ENCODE data around the gene KNG1.

Gene KNG1

GRCh38 chr3:186772701-186773417, 55.7 kb downstream of the KNG1 start:
- peak; percentile 43 to 47 for DNase-seq (ENCODE audit: low read depth in 2 of 2)

DNA sequence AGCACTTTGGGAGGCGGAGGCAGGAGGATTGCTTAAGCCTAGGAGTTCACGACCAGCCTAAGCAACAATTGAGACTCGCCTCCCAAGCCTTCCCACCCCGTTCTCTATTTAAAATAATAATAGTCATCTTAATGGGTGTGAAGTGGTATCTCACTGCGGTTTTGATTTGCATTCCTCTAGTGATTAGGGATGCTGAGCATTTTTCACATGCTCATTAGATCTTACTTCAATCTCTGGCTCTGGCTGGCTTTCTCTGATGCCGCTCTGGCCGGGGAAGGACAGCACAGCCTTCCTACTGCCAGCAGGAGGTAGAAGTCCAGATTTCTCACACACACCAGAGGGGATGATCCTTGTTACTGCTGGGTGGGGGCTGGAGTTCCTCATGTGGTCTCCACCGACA, 58.8 kb downstream of the KNG1 start:
- DNase-seq (ENCODE audit: low read depth in 2 of 2), result no peak

GRCh38 chr3:186779204-186779603, 62.0 kb downstream of the KNG1 start:
- DNase-seq (ENCODE audit: low read depth in 2 of 2), result no peak

DNA sequence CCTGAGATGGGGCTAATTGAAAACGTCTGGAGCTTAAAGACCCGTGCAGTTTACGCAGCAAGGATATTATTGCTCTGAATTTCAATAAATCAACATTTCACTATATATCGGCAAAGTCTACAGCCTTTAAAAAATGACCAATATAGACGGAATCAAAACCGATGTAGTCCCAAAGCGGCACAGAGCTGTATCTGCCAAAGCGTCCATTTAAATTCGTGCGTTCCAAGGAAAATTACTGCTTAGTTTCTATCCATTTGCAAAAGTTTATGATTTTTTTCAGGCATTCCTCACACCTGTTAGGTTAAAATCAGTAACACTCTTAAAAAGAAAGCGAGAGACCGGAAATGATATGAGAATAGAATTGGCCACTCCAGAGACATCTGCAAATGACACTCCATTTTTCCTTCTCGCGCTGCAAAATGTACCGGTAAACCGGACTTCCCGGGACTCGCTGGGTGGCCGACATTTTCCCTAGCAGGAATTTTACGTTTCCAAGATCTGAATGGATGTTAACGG, 65.4 kb downstream of the KNG1 start:
- DNase-seq (ENCODE audit: low read depth in 2 of 2), result no peak

DNA sequence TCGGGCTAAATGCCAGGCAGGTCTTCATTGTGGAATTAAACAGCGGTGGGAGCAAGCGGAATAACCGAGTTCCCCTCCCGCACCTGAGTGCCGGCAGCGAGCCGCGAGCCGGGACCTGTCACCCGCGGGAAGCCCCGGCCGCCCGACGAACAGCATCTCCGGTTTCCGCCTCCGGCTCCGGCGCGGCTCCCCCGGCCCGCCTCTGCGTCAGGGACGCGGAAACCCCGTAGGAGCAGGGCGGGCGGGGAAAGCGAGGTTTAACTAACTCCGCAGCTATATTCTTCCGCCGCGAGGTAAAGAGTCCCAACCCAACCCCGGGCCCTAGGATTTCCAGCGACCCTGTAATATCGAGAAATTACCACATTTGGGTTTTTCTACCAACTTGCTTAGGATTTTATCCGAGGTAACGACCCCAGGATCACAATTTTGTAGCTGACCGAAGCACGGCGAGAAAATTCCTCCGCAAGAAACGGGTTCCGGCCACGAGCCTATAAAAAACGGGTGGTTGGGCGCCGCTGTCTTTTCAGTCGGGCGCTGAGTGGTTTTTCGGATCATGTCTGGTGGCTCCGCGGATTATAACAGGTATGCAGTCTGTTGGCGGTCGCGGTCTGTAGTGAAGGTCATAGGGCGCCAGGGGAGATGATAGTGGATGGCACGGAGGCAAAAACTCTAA, 66.0 kb downstream of the KNG1 start, which contains the start of gene EIF4A2:
Gene EIF4A2, plus strand, starts transcription at position 520 of the 673 bp plus-strand sequence. Its CDS starts 34 bp downstream, at position 554.
- DNase-seq (ENCODE audit: low read depth in 2 of 2), result peak; percentile 84 to 89

DNA sequence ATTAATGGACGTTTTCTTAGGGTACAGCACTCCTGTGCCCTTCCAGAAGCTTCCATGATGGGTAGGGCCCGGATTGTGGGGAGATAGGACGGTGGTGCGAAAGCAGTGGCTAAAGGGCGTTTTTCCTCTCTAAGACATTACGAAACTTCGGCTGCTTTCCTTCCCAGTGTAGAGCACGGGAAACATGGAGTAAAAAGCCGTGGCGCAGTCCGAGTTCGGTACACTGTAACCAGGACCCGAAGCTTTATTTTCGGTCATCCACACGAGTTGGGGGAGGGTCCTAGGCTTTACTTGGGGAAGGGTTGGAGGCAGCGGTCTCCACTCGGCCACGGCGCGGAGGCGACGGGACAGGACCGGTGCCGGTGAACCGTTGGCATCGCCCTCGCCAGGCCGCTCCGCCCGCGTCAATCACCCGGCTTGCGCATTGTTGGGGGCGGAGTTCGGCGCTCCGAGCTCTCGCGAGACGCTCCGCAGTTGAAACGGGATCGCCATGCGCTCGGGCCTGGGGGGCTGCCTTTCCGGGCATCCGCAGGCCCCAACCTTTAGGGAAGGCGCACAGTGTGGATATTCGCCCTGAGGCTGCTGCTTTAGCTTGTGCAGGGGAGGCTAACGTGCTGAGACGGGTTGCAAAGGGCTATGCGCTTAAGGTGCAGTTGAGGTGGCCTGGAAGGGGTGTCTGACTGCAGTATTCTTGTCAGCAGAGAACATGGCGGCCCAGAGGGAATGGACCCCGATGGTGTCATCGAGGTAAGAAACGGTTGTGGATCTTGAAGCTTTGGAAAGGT, 66.8 kb downstream of the KNG1 start:
- DNase-seq (ENCODE audit: low read depth in 2 of 2), result peak; percentile 56 to 62

GRCh38 chr3:186784820-186785494, 67.8 kb downstream of the KNG1 start:
- no peak for DNase-seq (ENCODE audit: low read depth in 2 of 2)

DNA sequence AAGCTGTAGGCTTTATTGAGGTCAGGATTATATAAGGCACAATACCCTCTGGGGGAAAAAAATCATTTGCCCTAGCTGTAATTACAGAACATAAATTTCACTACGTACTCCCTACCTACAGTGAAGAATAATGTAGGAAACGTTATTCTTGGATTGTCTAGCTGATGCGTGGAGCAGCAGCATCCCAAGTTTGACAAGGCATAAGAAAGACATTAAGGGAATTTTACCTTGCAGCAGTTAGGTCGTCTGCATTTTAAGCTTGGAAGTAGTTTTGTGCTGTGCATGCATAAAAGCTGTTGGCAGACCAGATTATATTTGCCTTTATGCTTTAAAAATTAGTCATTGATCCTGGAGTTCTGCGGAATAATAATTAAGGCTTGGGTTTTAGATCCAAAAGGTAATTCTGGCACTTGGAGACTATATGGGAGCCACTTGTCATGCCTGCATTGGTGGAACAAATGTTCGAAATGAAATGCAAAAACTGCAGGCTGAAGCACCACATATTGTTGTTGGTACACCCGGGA, 68.4 kb downstream of the KNG1 start:
- DNase-seq (ENCODE audit: low read depth in 2 of 2), result no peak

DNA sequence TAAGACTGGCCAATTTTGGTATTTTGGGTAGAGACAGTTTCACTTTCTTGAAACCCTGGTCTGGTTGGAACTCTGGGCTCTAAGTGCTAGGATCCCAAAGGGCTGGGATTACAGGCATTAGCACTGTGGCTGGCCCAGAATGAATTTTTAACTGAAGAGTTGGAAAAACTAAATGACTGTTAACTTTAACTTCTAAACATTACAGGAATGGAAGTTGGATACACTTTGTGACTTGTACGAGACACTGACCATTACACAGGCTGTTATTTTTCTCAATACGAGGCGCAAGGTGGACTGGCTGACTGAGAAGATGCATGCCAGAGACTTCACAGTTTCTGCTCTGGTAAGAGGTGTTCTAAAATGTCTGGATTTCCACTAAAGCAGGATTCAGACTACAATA, 69.8 kb downstream of the KNG1 start:
- DNase-seq (ENCODE audit: low read depth in 2 of 2), result no peak

DNA sequence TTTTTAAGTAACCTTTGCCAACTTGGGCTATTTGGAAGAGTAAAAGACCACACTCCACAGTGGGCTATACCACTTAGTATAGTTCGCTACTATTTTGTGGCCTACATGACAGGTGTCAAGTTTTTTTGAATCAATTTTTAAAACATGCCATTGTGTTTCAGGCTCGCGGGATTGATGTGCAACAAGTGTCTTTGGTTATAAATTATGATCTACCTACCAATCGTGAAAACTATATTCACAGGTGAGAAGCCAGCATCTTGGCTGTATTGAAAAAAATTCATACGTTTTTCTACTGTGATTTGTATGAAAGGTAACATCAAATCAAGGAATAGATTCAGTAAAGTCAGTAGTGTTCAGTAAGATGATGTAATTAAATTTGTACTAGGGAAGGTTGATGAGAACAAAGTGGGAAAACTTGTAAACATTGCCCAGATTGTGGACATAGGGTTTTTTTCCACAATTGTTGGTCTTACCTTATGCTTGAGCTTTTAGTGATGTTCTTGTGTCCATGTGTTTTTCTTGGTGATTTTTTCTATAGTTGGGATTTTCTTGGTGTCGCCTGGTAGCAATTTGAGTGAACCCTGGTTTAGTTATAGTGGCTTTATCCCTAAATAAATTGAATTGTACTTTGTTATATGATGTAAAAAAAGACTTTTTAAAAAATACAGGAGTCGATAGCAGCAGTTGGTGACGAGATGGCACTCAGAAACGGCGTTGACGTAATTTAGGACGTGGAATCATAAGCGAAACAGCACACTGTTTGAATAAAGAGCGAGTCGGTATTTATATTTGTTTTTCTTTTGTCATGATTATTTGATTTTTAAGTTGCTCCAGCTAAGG, 70.7 kb downstream of the KNG1 start:
- DNase-seq (ENCODE audit: low read depth in 2 of 2), result no peak

DNA sequence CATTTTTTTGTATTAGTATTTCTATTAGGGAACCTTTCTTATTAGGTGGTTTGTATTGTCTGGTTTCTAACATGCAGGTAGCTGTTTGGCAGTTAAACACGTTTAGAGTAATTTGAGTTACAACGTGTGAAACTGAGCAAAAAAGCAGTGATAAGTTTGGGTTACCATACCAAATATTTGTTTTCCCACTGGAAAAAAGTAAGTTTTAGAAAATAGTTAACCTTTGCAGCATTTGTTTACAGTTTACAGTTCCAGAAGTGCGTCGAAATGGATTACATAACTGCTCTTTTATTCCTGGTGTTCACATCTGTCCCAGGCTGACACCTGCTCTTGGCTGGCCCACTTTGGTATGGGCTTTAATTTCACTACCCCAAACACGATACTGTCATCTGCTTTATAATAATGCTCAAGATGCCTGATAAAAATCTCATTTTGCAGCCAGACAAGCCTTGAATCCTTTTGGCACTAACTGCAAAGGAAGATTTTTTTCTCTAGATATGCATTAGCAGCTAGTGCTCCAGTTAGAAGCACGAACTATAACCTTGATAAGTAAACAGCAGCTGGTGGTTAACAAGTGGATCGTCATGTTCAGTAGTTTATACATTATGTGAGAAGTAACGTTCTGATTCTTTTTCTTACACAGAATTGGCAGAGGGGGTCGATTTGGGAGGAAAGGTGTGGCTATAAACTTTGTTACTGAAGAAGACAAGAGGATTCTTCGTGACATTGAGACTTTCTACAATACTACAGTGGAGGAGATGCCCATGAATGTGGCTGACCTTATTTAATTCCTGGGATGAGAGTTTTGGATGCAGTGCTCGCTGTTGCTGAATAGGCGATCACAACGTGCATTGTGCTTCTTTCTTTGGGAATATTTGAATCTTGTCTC, 71.6 kb downstream of the KNG1 start:
- DNase-seq (ENCODE audit: low read depth in 2 of 2), result no peak

GRCh38 chr3:186789554-186790260, 72.5 kb downstream of the KNG1 start:
- no peak for DNase-seq (ENCODE audit: low read depth in 2 of 2)

- no peak for DNase-seq (ENCODE audit: low read depth in 2 of 2)
Observed at GRCh38 chr3:186790261-186790981, 73.3 kb downstream of the KNG1 start.
